Fibroblast of lung (primary cell): Measurements from ENCODE around the gene RBBP4. TPM values are rescaled to one million over a fixed set of nuclear protein-coding genes. Genes with fewer than 3 reads are reported as not detected.
A peak's percentile ranks its signal among the peaks of the same experiment; 100 is the strongest.

Experiments
- DNase-seq, 2 donors: peaks; one replicate each; pipeline versions ENCODE4 v3.0.0 to v3.0.0-alpha.2; 2010; ENCODE audit warnings: low read depth in 2 of 2
- H2AFZ ChIP-seq: 2 replicates; pipeline ENCODE4 v1.5.1; 2012; ENCODE audit warnings: low read length, control low read depth, inconsistent platforms
- H3K27ac ChIP-seq: 2 replicates; pipeline ENCODE4 v1.5.1; 2011; ENCODE audit warnings: low read length, control low read depth; ENCODE audit not compliant: insufficient read depth
- H3K27me3 ChIP-seq: 2 replicates; pipeline ENCODE4 v1.5.1; 2011; ENCODE audit warnings: mild to moderate bottlenecking, low read length; ENCODE audit not compliant: control insufficient read depth, insufficient read depth
- H3K36me3 ChIP-seq: 2 replicates; pipeline ENCODE4 v1.5.1; 2011; ENCODE audit warnings: low read length; ENCODE audit not compliant: control insufficient read depth, insufficient read depth
- H3K4me1 ChIP-seq: 2 replicates; pipeline ENCODE4 v1.5.1; 2011; ENCODE audit warnings: low read length; ENCODE audit not compliant: control insufficient read depth, insufficient read depth; ENCODE audit errors: extremely low read depth
- H3K4me2 ChIP-seq: 2 replicates; pipeline ENCODE4 v1.5.1; 2011; ENCODE audit warnings: low read length, control low read depth; ENCODE audit not compliant: insufficient read depth; ENCODE audit errors: extremely low read depth
- H3K4me3 ChIP-seq, 4 experiments: fragments of 200-600 bp in 1 of 4; sonication (generic) in 1 of 4; replicated peaks in 1 of 4; 2 replicates each; pipeline ENCODE4 v1.5.1; 2011 to 2016; ENCODE audit warnings: low read length in 4 of 4, low read depth in 3 of 4, mild to moderate bottlenecking in 3 of 4, control low read depth in 2 of 4, inconsistent platforms in 1 of 4, mixed read lengths in 1 of 4; ENCODE audit not compliant: insufficient read depth in 1 of 4; ENCODE audit errors: control extremely low read depth in 1 of 4
- H3K79me2 ChIP-seq: 2 replicates; pipeline ENCODE4 v1.5.1; 2012; ENCODE audit warnings: mild to moderate bottlenecking, low read length, inconsistent platforms; ENCODE audit not compliant: control insufficient read depth, insufficient read depth
- H3K9ac ChIP-seq: 2 replicates; pipeline ENCODE4 v1.5.1; 2011; ENCODE audit warnings: mild to moderate bottlenecking, low read length, control low read depth; ENCODE audit not compliant: insufficient read depth
- H3K9me3 ChIP-seq: 2 replicates; pipeline ENCODE4 v1.5.1; 2012; ENCODE audit warnings: low read depth, low read length; ENCODE audit not compliant: control insufficient read depth, insufficient read depth
- H4K20me1 ChIP-seq: 2 replicates; pipeline ENCODE4 v1.5.1; 2011; ENCODE audit warnings: low read length; ENCODE audit not compliant: control insufficient read depth, insufficient read depth; ENCODE audit errors: extremely low read depth
- CTCF ChIP-seq, 2 donors: IDR thresholded peaks in 1 of 2; conservative IDR thresholded peaks in 1 of 2; 1 replicate in 1 of 2; 2 replicates in 1 of 2; pipeline ENCODE4 v1.5.1; 2011 to 2012; ENCODE audit warnings: low read length in 2 of 2, control low read depth in 1 of 2, inconsistent platforms in 1 of 2, low read depth in 1 of 2, mild to moderate bottlenecking in 1 of 2
- EZH2 ChIP-seq: IDR thresholded peaks from 2 replicates; pipeline ENCODE4 v1.5.1; 2012; ENCODE audit warnings: low read length, control low read depth, mild to moderate bottlenecking; ENCODE audit errors: missing control alignments
- polyA plus RNA-seq, 2 donors: library from polyadenylated mRNA; depleted of rRNA in 1 of 2; stranded (reverse) in 1 of 2; unstranded in 1 of 2; fragments of >200 nt; gene quantifications; 2 replicates each; pipeline ENCODE4 v1.2.1, GENCODE V29; 2011 to 2012; ENCODE audit warnings: missing spikeins in 1 of 2
- total RNA-seq: library from RNA; depleted of rRNA; stranded (reverse); fragments of >200 nt; gene quantifications from 2 replicates; pipeline ENCODE4 v1.2.1, GENCODE V29; 2014

The RBBP4 gene
- total and polyA plus RNA-seq, 2 donors (not counting 1 experiment from before 2014, with no cell fraction given) = 92.5 to 169 TPM

DNA sequence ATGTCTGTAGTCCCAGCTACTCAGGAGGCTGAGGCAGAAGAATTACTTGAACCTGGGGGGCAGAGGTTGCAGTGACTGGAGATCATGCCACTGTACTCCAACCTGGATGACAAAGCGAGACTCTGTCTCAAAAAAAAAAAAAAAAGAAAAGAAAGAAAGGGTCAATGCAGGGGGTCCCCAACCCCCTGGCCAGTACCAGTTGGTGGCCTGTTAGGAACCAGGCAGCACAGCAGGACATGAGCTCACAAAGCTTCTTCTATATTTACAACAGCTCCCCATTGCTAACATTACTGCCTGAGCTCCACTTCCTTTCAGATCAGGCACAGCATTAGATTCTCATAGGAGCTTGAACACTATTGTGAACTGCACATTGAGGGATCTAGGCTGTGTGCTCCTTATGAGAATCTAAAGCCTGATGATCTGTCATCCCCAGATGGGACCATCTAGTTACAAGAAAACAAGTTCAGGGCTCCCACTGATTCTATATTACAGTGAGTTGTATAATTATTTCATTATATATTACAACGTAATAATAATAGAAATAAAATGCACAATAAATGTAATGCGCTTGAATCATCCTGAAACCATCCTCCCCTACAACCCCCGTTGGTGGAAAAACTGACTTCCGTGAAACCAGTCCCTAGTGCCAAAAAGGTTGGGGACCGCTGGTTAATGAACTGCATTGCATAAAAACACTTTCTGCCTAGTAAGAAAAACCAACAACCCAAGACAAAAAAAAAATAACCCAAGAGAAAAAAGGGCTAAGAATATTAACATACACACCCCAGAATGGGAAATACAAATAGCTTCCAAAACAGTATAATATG is 3.5 kb upstream of the RBBP4 start:
- Histone ChIP-seq H3K4me2 (no peak overlapping the region), H3K27me3 (no peaks in the 10 kb centered on the region), H4K20me1 (no peaks in the 10 kb centered on the region), H3K36me3 (peaks cover 2% of the 10 kb centered on the region), H2AFZ (no peak overlapping the region), H3K4me1 (no peaks in the 10 kb centered on the region), H3K79me2 (peaks cover 42% of the 10 kb centered on the region), H3K4me3 (no peak overlapping the region), H3K9me3 (no peaks in the 10 kb centered on the region), H3K27ac (no peak overlapping the region), H3K9ac (no peak overlapping the region)
- TF ChIP-seq CTCF (conservative IDR thresholded peaks at IDR 0.05 in 1 of 2, IDR thresholded peaks at IDR 0.05 in 1 of 2; ENCODE audit: low read depth in 1 of 2, low read length in 2 of 2) (no peak), EZH2 (no peak)
- DNase-seq = peak in 1 of 2 donors; percentile 8

DNA sequence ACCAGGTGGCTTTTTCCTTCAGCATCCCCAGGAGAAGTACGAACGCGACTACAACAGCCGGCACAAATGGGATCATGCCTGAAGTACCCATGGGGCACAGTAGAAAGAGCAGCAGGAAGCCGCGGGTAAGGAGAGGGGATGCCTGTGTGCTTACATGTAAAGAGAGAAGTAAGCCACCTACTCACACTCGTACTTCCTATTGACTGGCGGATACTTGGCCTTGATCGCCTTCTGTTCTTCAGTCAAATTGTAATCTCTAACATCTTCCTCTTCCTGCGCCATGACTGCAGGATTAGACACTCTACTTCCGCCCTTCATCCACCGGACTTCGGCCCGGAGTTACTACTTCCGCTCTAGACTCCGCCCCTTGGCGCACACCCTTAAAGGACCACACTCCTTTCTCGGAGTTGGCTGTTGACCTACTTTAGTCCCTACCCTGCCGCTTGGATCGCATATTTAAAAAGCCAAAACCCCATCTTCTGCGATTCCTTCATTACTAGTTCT is 708 bp upstream of the RBBP4 start, which contains the start of gene ZBTB8OS:
Gene ZBTB8OS (minus strand): TSS at position 303 of the 504 bp plus-strand sequence. CDS start 21 bp downstream, at position 282.
- peak within 1 kb of the TSS; percentile 97 for H3K4me2 ChIP-seq
- H3K9ac ChIP-seq = peak within 1 kb of the TSS; percentile 92
- H3K9me3 ChIP-seq = no peaks in the 10 kb centered on the region
- no peaks in the 10 kb centered on the region for H3K27me3 ChIP-seq
- peak within 1 kb of the TSS; percentile 93 for H2AFZ ChIP-seq
- peak within 1 kb of the TSS; percentile 78 to 99 (median 80) for H3K4me3 ChIP-seq
- peak; percentile 93 to 94 for DNase-seq
- peaks cover 2% of the 10 kb centered on the region for H3K36me3 ChIP-seq
- no peak for TF ChIP-seq EZH2
- TF ChIP-seq CTCF (conservative IDR thresholded peaks at IDR 0.05 in 1 of 2, IDR thresholded peaks at IDR 0.05 in 1 of 2; ENCODE audit: low read depth in 1 of 2, low read length in 2 of 2) = no peak
- peaks cover 58% of the 10 kb centered on the region for H3K79me2 ChIP-seq
- H3K27ac ChIP-seq = peak within 1 kb of the TSS; percentile 98
- peaks cover 2% of the 10 kb centered on the region for H3K4me1 ChIP-seq
- H4K20me1 ChIP-seq = no peaks in the 10 kb centered on the region

DNA sequence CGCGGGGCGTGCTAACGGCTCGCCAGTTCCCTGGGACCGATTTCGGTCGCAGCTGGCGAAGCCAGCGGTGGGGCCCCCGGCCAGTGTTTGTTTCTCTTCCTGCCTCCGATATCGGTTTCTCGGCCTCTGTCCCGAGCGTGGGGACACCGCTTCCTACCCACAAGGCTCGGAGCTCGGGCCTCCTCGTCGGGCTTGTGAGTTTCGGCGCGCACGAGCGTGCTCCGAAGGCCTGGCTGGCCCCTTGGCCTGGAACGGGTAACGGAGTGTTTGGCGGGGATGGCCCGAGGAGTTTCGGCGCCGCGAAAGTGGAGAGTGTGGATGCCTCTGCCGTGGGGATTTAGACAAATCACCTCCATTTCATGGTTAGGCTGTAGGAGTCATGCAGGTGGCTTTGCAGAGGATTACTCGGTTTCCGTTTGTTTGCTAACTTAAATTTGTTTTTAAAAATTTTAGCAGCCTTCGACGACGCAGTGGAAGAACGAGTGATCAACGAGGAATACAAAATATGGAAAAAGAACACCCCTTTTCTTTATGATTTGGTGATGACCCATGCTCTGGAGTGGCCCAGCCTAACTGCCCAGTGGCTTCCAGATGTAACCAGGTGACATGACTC is 559 bp downstream of the RBBP4 start:
- Histone ChIP-seq H3K27me3 (no peaks in the 10 kb centered on the region), H3K36me3 (peaks cover 2% of the 10 kb centered on the region), H4K20me1 (no peaks in the 10 kb centered on the region), H3K9me3 (no peaks in the 10 kb centered on the region), H3K4me3 (peak overlapping the region; percentile 64 to 94 (median 80)), H3K4me1 (peaks cover 2% of the 10 kb centered on the region), H3K27ac (peak overlapping the region; percentile 98), H3K4me2 (peak overlapping the region; percentile 64), H3K9ac (peak overlapping the region; percentile 92), H3K79me2 (peaks cover 60% of the 10 kb centered on the region), H2AFZ (no peak overlapping the region)
- no peak for DNase-seq
- no peak for TF ChIP-seq EZH2
- TF ChIP-seq CTCF (conservative IDR thresholded peaks at IDR 0.05 in 1 of 2, IDR thresholded peaks at IDR 0.05 in 1 of 2; ENCODE audit: low read depth in 1 of 2, low read length in 2 of 2) = no peak
